Measurements from ENCODE around the gene YBEY.
"Not testable (repeated sequence)": the region's sequence is repeated elsewhere in the genome, so short reads cannot be mapped to it uniquely, and the experiment has no call there.

YBEY gene

DNA sequence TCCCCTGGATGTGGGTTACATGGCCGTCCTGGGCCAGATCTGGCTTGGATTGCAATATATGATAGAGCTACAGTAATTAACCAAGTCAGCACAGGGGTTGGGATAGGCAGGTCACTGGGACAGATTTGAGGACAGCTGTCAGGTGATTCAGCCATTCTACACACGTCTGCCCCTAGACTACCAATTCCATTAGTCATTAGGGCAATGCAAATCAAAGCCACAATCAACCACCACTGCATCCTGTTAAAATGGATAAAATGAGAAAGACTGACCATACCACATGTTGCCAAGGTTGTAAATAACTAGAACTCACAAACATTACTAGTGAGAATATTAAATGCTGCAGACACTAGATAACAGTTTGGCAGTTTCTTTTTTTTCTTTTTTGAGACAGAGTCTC, 21.5 kb downstream of the YBEY start:
- DNase-seq = no peak

DNA sequence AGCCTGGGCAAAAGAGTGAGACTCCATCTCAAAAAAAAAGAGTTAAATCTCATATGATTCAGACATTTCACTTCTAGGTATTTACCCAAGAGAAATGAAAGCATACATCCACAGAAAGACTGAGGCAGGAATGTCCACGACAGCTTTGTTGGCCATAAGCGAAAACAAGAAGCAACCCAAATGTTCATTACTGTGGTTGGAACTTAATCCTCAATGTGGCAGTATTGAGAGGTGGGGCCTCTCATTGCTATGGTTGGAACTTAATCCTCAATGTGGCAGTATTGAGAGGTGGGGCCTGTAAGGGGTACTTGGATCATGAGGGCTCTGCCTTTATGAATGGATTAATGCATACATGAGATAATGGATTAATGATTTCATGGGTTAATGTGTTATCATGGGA, 22.3 kb downstream of the YBEY start:
- DNase-seq = no peak

DNA sequence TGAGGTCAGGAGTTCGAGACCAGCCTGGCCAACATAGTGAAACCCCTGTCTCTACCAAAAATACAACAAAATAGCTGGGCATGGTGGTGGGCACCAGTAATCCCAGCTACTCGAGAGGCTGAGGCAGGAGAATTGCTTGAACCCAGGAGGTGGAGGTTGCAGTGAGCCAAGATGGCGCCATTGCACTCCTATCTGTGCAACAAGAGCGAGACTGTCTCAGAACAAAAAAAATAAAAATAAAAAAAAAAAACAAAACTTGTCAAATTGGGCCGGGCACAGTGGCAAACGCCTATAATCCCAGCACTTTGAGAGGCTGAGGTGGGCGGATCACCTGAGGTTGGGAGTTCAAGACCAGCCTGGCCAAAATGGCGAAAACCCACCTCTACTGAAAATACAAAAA, 24.1 kb downstream of the YBEY start:
- DNase-seq = not testable (repeated sequence)

DNA sequence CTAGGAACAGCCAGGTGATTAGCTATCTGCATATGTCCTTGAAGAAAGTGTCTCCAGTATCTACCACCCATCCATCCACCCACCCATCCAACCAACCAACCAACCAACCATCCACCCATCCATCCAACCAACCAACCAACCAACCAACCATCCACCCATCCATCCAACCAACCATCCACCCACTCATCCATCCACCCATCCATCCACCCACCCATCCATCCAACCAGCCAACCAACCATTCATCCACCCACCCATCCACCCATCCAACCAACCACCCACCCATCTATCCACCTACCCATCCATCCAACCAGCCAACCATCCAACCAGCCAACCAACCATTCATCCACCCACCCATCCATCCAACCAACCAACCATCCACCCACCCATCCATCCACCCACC, 25.4 kb downstream of the YBEY start:
- no peak for DNase-seq

DNA sequence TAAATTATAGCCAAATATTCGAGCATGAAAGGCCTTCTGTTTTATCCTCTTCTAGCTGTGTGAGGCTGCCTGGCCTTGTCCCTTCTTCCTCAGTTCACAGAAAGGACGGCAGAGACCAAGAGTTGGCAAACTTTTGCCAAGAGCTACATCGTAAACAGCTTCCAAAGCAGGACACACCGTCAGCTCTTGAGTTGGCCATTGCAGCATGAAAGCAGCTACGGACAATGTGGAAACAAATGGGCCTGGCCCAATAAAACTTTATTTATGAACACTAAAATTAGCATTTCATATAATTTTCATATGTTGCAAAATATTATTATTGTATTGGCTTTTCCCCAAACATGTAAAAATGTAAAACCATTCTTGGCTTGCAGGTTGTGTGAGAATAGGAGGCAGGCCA, 26.8 kb downstream of the YBEY start:
- DNase-seq = no peak

DNA sequence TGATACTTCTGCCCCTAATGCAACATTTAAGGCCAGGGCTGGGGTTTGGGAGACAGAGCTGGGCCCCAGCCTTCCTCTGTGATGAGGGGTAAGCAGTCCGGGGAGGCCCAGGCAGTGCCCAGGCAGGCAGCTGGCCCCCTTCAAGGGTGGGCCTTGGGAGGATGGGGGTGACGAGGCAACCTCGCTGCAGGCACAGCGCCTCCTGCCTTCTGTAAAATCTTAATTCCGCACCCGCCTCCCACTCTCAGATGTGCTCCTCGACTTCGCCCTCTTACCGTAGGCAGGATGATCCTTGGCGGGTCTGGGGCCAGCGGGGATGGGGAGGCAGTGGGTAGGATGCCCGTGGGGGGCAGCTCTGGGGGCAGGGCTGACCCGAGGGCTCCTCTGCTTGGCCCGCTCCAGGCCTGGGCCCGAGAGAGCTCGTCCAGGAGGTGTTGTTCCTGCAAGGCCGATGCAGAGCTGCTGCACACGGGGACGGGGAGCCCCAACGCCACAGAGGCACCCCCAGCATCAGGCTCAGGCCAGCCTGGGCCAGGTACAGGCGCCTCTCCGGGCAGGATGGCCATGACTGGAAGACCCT, 28.4 kb downstream of the YBEY start:
- no peak for DNase-seq

DNA sequence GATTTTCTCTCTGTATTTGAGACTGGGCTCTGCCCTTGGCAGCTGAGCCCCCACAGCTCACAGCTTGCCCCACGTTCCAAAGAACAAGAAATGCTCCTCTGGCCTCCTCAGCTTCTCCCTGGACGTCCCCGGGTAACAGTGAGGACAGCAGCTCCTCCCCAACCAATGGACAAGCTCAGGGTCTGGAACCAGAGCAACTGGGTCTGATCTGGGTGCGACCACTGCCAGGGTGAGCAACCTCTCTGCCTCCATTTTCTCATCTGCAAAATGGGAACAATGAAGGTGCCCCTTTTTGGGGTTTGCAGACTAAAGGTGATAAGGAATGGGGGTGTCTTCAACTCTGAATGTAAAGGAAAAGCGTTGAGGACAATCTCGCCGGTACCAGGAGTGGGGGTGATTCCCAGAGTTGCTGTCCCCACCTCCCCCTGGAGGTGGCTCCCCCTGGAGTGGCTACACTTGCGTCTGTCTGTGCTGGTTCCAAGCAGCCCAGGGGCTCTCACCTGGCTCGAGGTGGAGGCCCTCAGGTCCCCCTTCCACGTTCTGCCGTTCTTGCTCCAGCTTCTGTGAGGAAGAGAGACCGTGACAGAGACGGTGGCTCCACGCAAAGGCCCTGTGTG, 30.7 kb downstream of the YBEY start:
- no peak for DNase-seq

DNA sequence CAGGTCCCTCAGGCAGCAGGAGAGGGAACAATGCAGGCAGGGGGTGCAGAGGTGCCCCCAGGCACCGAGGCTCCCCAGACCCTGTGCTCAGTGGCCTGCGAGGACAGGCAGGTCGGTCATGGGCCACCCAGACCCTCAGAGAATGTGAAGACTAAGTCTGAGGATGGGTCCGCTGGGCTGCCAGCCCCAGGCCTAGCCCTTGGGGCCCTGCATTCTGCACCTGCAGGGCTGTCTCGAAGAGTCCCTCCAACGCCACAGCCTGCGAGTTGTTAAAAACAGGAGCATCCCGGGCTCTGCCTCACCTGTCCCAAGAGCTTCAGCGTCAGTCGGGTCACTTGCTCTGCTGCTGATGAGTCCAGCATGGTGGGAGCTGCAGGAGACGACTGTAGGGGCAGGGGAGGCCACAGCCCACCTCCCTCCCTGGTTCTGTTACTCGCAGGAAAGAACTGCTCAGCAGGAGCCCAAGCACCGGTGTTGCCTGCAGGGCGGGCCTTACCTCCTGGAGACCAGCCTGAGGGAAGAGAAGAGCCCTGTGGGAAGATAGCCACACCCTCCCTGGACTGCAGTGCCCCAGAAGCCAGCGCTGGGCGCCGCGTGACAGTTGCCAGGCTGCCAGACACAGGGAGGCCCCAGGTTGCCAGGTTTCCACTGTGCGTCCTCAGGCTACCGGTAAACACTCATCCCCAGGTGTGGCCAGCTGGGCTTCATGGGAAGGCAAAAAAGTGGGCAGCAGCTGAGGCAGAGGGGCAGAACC, 31.7 kb downstream of the YBEY start:
- no peak for DNase-seq

DNA sequence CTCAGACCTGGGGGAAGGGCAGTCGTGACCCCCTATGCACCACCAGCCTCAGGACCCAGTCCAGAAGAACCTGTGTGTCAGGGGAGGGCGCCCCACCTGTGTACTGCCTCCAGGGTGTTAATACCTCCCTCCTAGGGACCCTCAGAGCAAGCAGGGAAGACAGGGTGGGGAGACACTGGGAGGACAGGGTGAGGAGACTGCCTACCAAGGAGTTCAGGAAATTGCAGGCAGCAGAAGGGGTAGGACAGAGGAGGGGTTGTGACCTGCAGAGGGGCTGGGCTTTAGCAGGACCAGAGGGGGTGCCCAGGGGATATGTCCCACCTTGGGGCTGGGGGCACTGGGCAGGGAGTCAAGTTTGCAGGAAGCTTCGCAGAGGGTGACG, 32.3 kb downstream of the YBEY start:
- DNase-seq = no peak

DNA sequence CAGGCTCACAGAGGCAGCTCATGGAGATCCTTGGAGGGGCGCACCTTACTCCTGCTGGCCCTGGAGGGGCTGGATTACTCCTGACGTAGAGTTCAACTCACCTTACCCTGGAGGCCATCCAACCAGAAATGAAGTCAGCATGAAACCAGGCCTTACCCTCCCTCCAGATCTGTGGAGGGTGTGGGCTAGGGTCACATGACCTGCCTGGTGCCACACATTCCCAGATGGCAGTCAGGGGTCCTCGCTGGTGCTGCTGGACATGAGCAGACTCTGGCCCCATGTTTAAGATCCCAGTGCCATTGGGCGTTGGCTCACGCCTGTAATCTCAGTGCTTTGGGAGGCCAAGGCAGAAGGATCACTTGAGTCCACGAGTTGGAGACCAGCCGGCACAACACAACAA, 33.0 kb downstream of the YBEY start:
- DNase-seq = no peak

DNA sequence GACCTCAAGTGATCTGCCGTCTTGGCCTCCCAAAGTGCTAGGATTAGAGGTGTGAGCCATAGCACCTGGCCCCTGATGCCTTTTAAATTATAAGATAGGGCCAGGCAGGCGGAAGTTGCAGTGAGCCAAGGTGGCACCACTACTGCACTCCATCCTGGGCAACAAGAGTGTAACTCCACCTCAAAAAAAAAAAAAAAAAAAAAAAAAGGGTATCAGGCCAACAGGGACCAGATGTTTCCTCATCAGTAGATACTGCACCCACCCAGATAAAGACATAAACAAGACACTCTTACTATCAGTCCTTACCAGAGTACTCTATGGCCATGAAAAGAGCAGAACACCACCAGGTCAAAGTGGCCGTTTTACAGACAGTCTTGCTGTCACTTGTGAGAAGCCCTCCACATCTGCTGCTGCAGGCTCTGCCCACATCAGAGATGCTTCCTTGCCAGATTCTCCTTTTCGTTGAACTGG, 34.2 kb downstream of the YBEY start:
- no peak for DNase-seq

DNA sequence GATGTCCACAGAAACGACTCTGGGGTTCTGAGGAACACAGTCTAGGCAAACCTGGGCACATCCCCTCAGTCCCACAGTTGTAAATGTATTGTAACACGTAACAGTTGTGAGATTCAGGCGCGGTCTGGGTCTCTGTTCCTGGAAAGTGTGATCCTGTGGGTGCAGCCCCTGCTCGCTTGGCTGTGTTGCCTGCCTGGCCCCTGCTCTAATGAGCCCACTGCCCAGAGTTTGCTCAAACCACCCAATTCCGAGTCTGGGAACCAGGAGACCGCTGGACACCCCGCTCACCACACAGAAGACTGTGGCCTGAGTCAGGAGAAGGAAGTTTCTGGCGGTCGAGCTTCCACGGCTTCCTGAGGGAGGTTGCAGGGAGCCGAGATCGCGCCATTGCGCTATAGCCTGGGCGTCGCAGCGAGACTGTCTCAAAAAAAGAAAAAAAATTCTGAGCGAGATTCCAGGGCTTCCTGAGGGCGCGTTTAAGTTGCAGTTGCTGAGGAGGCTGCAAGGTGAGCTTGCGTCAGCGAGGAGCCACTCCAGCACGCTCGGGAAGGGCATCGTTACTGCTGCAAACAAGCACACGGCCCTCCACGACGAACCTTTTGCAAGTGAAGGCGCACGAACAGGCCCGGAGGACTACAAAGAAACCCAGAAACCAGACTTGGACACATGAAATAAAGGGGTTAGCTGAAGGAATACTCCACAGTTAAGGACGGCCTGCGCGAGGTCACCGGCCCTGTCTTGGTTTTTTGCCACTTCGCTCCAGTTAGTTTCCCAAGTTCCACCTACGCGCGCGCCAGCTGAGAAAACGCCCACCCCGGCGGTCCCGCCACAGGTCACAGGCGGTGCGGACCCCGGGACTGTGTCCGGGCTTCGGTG, 36.4 kb downstream of the YBEY start:
- DNase-seq = no peak

DNA sequence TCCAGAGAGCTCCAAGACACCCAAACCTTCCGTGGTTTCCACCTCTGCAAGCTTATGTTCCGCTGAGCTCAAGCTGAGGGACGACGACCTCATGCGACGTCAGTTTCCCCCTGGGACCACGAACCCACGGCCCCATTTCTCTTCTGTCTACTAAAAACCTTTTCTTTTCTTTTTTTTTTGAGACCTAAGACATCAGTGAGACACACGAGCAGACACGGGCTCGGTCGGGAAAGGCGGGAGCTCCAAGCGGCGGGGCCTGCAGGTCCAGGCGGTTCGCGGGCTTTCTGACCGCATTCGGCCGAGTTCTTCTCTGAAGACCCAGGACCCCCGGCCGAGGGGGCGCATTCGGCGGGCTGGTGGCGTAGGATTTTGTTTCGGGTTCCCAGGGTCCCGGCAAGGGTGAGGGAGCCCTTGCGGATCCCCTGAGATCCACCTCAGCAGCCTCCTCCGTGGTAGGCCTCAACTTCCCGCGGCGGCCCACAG, 37.1 kb downstream of the YBEY start:
- DNase-seq = no peak

DNA sequence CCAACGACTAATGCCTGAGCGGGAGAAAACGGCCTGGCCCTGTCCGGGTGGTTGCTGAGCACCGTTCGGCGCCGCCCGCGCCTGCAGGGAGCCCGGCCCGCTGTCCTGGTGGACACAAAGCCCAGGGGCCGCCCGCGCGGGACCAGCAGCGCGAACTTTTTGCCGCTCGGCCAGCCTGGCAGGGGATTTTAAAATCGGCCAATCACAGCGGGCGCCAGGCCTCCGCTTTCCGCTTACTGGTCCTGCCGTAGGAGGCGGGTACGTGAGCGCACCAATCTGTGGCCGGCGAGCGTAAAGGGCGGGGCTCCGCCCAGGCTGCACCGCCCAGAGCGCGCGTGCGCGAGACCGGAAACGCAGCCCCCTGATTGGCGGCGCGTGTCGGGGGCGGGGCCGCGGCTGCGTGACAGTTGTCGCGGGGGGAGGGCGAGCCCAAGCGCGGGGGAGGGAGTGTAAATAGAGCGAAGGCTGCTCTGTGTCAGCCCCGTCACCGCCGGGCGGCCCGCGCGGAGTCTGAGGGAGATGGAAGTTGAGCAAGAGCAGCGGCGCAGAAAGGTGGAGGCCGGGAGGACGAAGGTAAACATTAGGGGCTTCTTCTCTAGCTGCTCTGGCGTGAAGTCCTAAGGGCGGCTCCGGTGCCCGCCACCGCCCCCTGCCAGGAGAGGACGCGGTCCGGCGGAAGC, 37.7 kb downstream of the YBEY start, which contains the start of the genes C21orf58 and PCNT:
TSS of gene C21orf58 (minus strand) at position 161 of the 680 bp plus-strand sequence. CDS start 1,132 bp downstream, outside the sequence.
TSS of gene PCNT (plus strand) at position 447 of the 680 bp plus-strand sequence. CDS start at position 520, 73 bp downstream.
- DNase-seq = peak; percentile 93

DNA sequence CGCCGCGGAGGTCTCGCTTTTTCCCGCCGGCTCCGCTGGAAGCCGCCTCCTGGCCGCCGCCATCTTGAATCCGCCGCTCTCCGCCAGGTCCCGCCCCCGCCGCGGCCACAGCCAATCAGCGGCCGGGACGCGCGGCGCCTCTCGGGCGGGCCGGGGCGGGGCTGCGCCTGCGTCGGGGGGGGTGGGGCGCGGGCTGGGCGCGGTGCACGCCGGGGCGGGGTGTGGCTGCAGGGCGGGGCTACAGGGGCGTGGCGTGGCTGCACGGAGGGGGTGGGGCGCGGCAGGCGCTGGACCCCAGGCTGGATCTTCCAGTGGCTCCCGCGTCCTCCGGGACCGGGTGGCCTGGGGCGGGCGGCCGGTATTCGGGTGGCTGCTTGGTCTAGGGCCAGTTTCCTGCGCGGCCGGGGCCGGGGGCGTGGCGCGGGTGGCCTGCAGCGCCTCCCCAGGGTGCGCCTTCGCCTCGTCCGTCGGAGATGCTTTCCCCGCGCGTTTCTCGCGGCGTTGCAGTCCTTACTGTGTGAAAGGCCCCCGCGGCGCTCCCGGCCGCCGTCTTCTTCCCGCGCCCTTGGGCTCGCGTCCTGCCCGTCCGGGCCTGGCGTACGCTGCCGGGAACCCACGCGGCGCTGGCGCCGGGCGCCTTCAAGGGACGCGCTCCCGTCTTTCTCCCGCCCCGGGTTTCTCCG, 38.4 kb downstream of the YBEY start:
- DNase-seq = peak; percentile 82

DNA sequence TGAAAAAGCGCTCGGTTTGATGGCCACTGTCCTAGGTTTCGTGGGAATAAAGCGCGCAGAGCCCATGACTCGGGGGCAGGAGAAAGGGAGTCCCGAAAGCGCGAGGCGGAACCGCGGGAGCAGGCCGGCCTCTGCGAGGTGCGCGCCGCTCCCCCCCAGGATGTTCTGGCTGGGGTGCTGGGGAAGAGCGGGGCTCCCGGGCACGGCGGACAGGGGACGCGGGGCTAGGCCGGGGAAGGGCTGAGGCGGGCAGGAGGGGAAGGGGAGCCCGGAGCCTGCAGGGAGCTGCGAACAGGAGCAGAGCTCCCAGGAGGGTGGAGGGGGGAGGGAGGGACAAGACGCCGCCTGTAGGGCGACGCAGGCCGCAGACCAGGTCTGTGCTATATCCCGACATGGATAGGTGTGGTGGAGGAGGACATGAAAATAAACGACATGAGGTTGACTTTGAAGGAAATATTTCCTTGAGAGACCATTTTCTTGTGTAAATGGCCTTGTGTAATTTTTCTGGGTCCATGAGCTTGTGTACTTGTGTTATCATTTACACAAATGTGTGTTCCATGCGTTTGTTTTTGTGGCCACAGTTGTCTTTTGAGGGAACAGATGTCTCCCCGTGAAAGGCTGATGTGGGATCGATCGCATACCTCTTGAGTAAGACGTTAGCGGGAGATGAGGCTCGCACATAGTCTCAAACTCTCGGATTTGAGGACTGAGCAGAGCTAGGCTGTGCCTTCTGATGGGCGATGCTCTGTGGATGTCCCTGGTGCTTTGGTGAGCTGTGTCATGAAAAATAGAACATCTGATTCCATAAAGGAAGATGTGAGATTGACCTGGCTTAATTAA, 39.2 kb downstream of the YBEY start:
- DNase-seq = peak; percentile 28

DNA sequence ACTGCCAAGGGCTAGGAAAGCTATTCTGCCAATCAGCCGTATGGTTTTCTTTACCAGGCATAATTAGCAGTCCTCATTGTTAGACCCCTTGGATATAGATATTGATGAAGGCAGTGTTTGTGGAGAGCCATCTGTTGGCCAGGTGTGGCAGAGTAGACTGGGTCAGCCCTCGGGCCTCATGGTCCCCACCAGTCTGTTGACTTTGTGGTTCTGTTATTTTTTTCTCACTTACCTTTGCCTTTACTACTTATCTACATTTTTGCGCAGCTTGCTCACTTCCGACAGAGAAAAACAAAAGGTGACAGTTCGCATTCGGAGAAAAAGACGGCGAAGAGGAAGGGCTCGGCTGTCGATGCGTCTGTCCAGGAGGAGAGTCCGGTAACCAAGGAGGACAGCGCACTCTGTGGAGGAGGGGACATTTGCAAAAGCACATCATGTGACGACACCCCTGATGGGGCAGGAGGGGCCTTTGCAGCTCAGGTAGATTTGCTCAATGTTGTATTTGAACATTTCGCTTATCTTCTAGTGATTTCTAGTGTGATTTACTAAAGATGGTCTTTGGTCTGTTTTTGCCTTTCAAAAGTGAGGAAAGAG, 40.1 kb downstream of the YBEY start:
- DNase-seq = no peak

DNA sequence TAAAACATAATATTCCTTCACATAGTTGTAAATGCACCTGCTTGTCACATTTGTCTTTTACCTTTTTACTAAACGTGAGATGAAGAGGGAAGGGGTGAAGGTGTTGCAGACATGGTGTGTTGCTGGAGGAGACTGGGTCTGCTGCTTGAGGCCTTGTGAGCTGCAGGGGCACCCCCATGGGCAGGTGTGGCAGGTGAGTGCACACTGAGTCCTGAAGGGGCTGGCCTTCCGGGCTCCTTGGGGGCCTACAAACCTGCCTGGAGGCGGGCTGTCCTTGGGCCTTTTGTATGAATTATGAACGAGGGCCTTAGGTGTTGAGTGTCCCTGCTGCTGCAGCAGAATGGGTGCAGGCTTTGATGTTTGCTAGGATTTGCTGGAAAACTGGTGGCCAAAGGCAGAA, 41.6 kb downstream of the YBEY start:
- DNase-seq = no peak

DNA sequence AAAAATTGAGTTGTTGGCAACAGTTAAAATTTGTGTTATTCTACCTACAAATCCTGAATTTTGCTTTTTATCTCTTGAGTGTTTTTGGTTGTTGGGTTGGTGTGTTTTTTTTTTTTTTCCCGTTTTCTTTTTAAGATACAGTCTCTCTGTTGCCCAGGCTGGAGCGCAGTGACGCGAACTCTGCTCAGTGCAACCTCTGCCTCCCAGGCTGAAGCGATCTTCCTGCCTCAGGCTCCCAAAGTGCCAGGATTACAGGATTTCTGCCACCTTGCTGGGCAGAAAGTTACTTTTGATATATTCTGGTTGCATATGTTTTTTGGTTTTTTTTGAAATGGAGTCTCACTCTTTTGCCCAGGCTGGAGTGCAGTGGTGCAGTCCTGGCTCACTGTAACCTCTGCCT, 42.0 kb downstream of the YBEY start:
- no peak for DNase-seq

DNA sequence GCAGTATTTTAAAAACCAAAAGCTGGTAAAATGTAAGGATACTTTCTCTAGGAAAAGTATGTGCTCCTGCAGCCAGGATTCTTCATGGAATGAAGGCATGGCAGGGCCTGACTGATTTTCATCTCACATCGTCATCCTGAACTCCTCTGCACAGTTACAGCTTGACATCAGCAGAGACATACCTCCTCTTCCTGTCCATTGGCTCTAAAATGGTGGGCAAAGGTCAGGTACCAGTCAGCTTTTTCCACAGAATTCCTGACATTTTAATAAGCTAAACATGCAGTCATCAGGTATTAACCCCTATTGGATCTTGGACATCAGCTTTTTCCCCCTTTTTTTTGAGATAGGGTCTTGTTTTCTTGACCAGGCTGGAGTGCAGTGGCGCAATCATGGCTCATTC, 43.7 kb downstream of the YBEY start:
- no peak for DNase-seq
